Muscle layer of duodenum (tissue), 2 donors: ENCODE measurements around the gene CFD.

Experiments
- H3K27ac ChIP-seq: one replicate; pipeline ENCODE4 v1.7.0; 2013; ENCODE audit warnings: mild to moderate bottlenecking, low read length
- H3K27me3 ChIP-seq: one replicate; pipeline ENCODE4 v1.7.0; 2013; ENCODE audit warnings: low read depth, mild to moderate bottlenecking, control low read depth, low read length
- H3K36me3 ChIP-seq, 2 donors: one replicate each; pipeline ENCODE4 v1.7.0; 2013; ENCODE audit warnings: low read length in 2 of 2, control low read depth in 1 of 2, mild to moderate bottlenecking in 1 of 2; ENCODE audit not compliant: insufficient read depth in 2 of 2, control insufficient read depth in 1 of 2
- H3K4me1 ChIP-seq, 2 donors: one replicate each; pipeline ENCODE4 v1.7.0; 2013; ENCODE audit warnings: low read length in 2 of 2, mild to moderate bottlenecking in 2 of 2, control low read depth in 1 of 2, moderate library complexity in 1 of 2; ENCODE audit not compliant: insufficient read depth in 2 of 2, control insufficient read depth in 1 of 2
- H3K4me3 ChIP-seq, 2 donors: one replicate each; pipeline ENCODE4 v1.7.0; 2013; ENCODE audit warnings: low read length in 2 of 2, low read depth in 1 of 2, mild to moderate bottlenecking in 1 of 2
- H3K9me3 ChIP-seq, 2 donors: one replicate each; pipeline ENCODE4 v1.7.0; 2013; ENCODE audit warnings: low read length in 2 of 2, control low read depth in 1 of 2, mild to moderate bottlenecking in 1 of 2; ENCODE audit not compliant: control insufficient read depth in 1 of 2
- donor health status: healthy.

Gene CFD

GRCh38 chr19:869245-870177, 10.0 kb downstream of the CFD start:
- H3K36me3 ChIP-seq, result peaks cover 3 to 18% of the 10 kb centered on the region in 2 donors
- H3K4me1 ChIP-seq, result peaks cover 0 to 31% of the 10 kb centered on the region in 2 donors
- H3K9me3 ChIP-seq, result no peaks in the 10 kb centered on the region
- no peak overlapping the region for H3K4me3 ChIP-seq
- peak overlapping the region; percentile 39 for H3K27ac ChIP-seq
- H3K27me3 ChIP-seq, result no peaks in the 10 kb centered on the region

- Histone ChIP-seq H3K27ac (no peak overlapping the region), H3K27me3 (no peaks in the 10 kb centered on the region), H3K4me1 (peaks cover 0 to 31% of the 10 kb centered on the region in 2 donors), H3K36me3 (peaks cover 3 to 22% of the 10 kb centered on the region in 2 donors), H3K9me3 (no peaks in the 10 kb centered on the region), H3K4me3 (no peak overlapping the region)
These were observed 10.8 kb downstream of the CFD start for GRCh38 chr19:870314-870713.

GRCh38 chr19:870963-871401, 11.5 kb downstream of the CFD start:
- Histone ChIP-seq H3K4me1 (peaks cover 0 to 31% of the 10 kb centered on the region in 2 donors), H3K36me3 (peaks cover 3 to 29% of the 10 kb centered on the region in 2 donors), H3K27ac (no peak overlapping the region), H3K4me3 (no peak overlapping the region), H3K27me3 (no peaks in the 10 kb centered on the region), H3K9me3 (no peaks in the 10 kb centered on the region)

- H3K36me3 ChIP-seq, result peaks cover 3 to 36% of the 10 kb centered on the region in 2 donors
- H3K4me1 ChIP-seq, result peaks cover 0 to 31% of the 10 kb centered on the region in 2 donors
- no peaks in the 10 kb centered on the region for H3K9me3 ChIP-seq
- no peak overlapping the region for H3K27ac ChIP-seq
- peak overlapping the region in 1 of 2 donors; percentile 3 for H3K4me3 ChIP-seq
- no peaks in the 10 kb centered on the region for H3K27me3 ChIP-seq
These were observed 12.2 kb downstream of the CFD start for GRCh38 chr19:871446-872265.

- peak overlapping the region in 1 of 2 donors; percentile 3 for H3K4me3 ChIP-seq
- H3K9me3 ChIP-seq, result no peaks in the 10 kb centered on the region
- H3K36me3 ChIP-seq, result peaks cover 2 to 43% of the 10 kb centered on the region in 2 donors
- H3K27ac ChIP-seq, result no peak overlapping the region
- no peaks in the 10 kb centered on the region for H3K27me3 ChIP-seq
- H3K4me1 ChIP-seq, result peaks cover 0 to 31% of the 10 kb centered on the region in 2 donors
These were observed 12.9 kb downstream of the CFD start for GRCh38 chr19:872266-872951.

GRCh38 chr19:873084-873483, 13.6 kb downstream of the CFD start:
- Histone ChIP-seq H3K27ac (no peak overlapping the region), H3K27me3 (no peaks in the 10 kb centered on the region), H3K9me3 (no peaks in the 10 kb centered on the region), H3K4me3 (no peak overlapping the region), H3K36me3 (peaks cover 0 to 39% of the 10 kb centered on the region in 2 donors), H3K4me1 (peaks cover 0 to 31% of the 10 kb centered on the region in 2 donors)

GRCh38 chr19:873561-874041, 14.1 kb downstream of the CFD start:
- no peak overlapping the region for H3K27ac ChIP-seq
- no peak overlapping the region for H3K4me3 ChIP-seq
- no peaks in the 10 kb centered on the region for H3K27me3 ChIP-seq
- peaks cover 0 to 29% of the 10 kb centered on the region in 2 donors for H3K4me1 ChIP-seq
- H3K36me3 ChIP-seq, result peaks cover 0 to 38% of the 10 kb centered on the region in 2 donors
- H3K9me3 ChIP-seq, result no peaks in the 10 kb centered on the region

- no peak overlapping the region for H3K27ac ChIP-seq
- no peaks in the 10 kb centered on the region for H3K27me3 ChIP-seq
- no peak overlapping the region for H3K4me3 ChIP-seq
- peaks cover 0 to 50% of the 10 kb centered on the region in 2 donors for H3K36me3 ChIP-seq
- H3K4me1 ChIP-seq, result peaks cover 0 to 18% of the 10 kb centered on the region in 2 donors
- no peaks in the 10 kb centered on the region for H3K9me3 ChIP-seq
These were observed 15.9 kb downstream of the CFD start for GRCh38 chr19:875265-875879.

GRCh38 chr19:876089-876488, 16.6 kb downstream of the CFD start:
- Histone ChIP-seq H3K9me3 (no peaks in the 10 kb centered on the region), H3K27me3 (no peaks in the 10 kb centered on the region), H3K27ac (no peak overlapping the region), H3K4me1 (peaks cover 0 to 11% of the 10 kb centered on the region in 2 donors), H3K4me3 (no peak overlapping the region), H3K36me3 (peaks cover 3 to 55% of the 10 kb centered on the region in 2 donors)

- no peak overlapping the region for H3K4me3 ChIP-seq
- no peaks in the 10 kb centered on the region for H3K9me3 ChIP-seq
- no peak overlapping the region for H3K27ac ChIP-seq
- peaks cover 0 to 8% of the 10 kb centered on the region in 2 donors for H3K4me1 ChIP-seq
- H3K36me3 ChIP-seq, result peaks cover 10 to 63% of the 10 kb centered on the region in 2 donors
- H3K27me3 ChIP-seq, result no peaks in the 10 kb centered on the region
These were observed 17.4 kb downstream of the CFD start for GRCh38 chr19:876780-877314.
